Measurements from ENCODE around the gene MELTF. TPM values are rescaled to one million over a fixed set of nuclear protein-coding genes. Genes with fewer than 3 reads are reported as not detected.
A peak's percentile ranks its signal among the peaks of the same experiment; 100 is the strongest.

Gene MELTF
- polyA plus RNA-seq (2011; rRNA removed) (10.5 and 10.9 TPM in 2 replicates), polyA plus RNA-seq (2017; fragmentation: RNase III; extraction: RNeasy Plus Mini Kit Qiagen cat#74134 plus additional on column Dnase treatment) (23.4 to 27.9 TPM (median 25.8 TPM) in 3 replicates), polyA minus RNA-seq (2011; rRNA and poly(A)+ RNA removed) (12.4 and 17.1 TPM in 2 replicates)
- polyA plus RNA-seq (2012; cell fraction: cytosol; rRNA removed): 19.1 and 26.1 TPM in 2 replicates
- polyA plus RNA-seq (2012; cell fraction: nucleus; rRNA removed): 66.9 and 82.6 TPM in 2 replicates

- ChIA-PET CTCF (interaction anchor here (0.6 to 5.7 kb wide), 30 partner anchors 8 to 228 kb away, joined by 3 to 49 read pairs (median 4); no protein-coding TSS in a partner anchor), POLR2A (interaction anchor here (1.5 kb wide), 1 partner anchor 26 kb away, joined by 3 read pairs; no protein-coding TSS in a partner anchor)
- Histone ChIP-seq H3K27ac (peak within 1 kb of the TSS; percentile 97 to 99), H3K9me3 (no peaks in the 10 kb centered on the region), H3K4me1 (peaks cover 31% of the 10 kb centered on the region), H3K4me2 (peak within 1 kb of the TSS; percentile 96), H3K4me3 (peak within 1 kb of the TSS; percentile 100)
- ATAC-seq (peak; percentile 55 to 81), DNase-seq (ENCODE audit: low read depth in 1 of 2, low spot score in 1 of 2) (peak; percentile 75 to 80), FAIRE-seq (no peak)
- WGBS (ENCODE audit: missing lambda C conversion rate): 10% methylated on average over 9 of the region's 60 CpGs
- TF ChIP-seq RNF2 (IDR thresholded peaks at IDR 0.05; ENCODE audit: borderline replicate concordance, low read depth): no peak
- no peak for TF ChIP-seq ZSCAN20 (CRISPR knock-in tag; IDR thresholded peaks at IDR 0.05)
- no peak for TF ChIP-seq ATOH8 (CRISPR knock-in tag; IDR thresholded peaks at IDR 0.05; ENCODE audit: low read depth)
- TF ChIP-seq FOSB (CRISPR knock-in tag; IDR thresholded peaks at IDR 0.05): no peak
- TF ChIP-seq ELK1 (IDR thresholded peaks at IDR 0.05; ENCODE audit: low read depth, low read length): no peak
- TF ChIP-seq BHLHE40 (IDR thresholded peaks at IDR 0.05; ENCODE audit: low read depth, low read length): no peak
- TF ChIP-seq SREBF2 (IDR thresholded peaks at IDR 0.05): no peak
- no peak for TF ChIP-seq HMGXB4 (CRISPR knock-in tag; IDR thresholded peaks at IDR 0.05; ENCODE audit: borderline replicate concordance)
- peak in 1 of 2 experiments; percentile 45; a peak in 4 of 5 replicates for TF ChIP-seq RAD21 (conservative IDR thresholded peaks at IDR 0.05 in 1 of 2, IDR thresholded peaks at IDR 0.05 in 1 of 2)
- peak; percentile 52; the same call in 1 of the 2 replicates for TF ChIP-seq PHF8 (IDR thresholded peaks at IDR 0.05; ENCODE audit: borderline replicate concordance, low read depth)
- TF ChIP-seq CBX8 (IDR thresholded peaks at IDR 0.05): no peak
- TF ChIP-seq RARB (CRISPR knock-in tag; IDR thresholded peaks at IDR 0.05): no peak
- TF ChIP-seq ESRRA (IDR thresholded peaks at IDR 0.05; ENCODE audit: borderline replicate concordance, low read length): no peak
- TF ChIP-seq ZC3H11A (IDR thresholded peaks at IDR 0.05): no peak
- TF ChIP-seq MYC (IDR thresholded peaks at IDR 0.05; ENCODE audit: borderline replicate concordance, low read length): no peak
- TF ChIP-seq RFX5 (IDR thresholded peaks at IDR 0.05): no peak
- TF ChIP-seq KDM5A (IDR thresholded peaks at IDR 0.05): no peak
- TF ChIP-seq NFE2L2 (conservative IDR thresholded peaks at IDR 0.05; ENCODE audit: low read length): no peak
- TF ChIP-seq SMC3 (IDR thresholded peaks at IDR 0.05): peak; percentile 49; the same call in 2 of the 3 replicates
- no peak for TF ChIP-seq ZFP36 (IDR thresholded peaks at IDR 0.05; ENCODE audit: borderline replicate concordance, partially characterized antibody)
- TF ChIP-seq BCL3 (IDR thresholded peaks at IDR 0.05): 0 out of 3 replicates have a peak, but pooled peaks have one; percentile 29
- TF ChIP-seq MAX (IDR thresholded peaks at IDR 0.05): peak; percentile 45; the same call in 1 of the 2 replicates
- TF ChIP-seq EP300 (IDR thresholded peaks at IDR 0.05): no peak
- TF ChIP-seq KDM1A (IDR thresholded peaks at IDR 0.05; ENCODE audit: low read depth): no peak; the same call in 1 of the 2 replicates
- no peak for TF ChIP-seq FOXS1 (CRISPR knock-in tag; IDR thresholded peaks at IDR 0.05)
- TF ChIP-seq POLR2A (IDR thresholded peaks at IDR 0.05; ENCODE audit: low read length): peak; percentile 45
- TF ChIP-seq CBX2 (IDR thresholded peaks at IDR 0.05; ENCODE audit: borderline replicate concordance, low read depth): no peak
- no peak for TF ChIP-seq USF2 (IDR thresholded peaks at IDR 0.05)
- no peak for TF ChIP-seq E2F6 (IDR thresholded peaks at IDR 0.05; ENCODE audit: borderline replicate concordance, low read depth)
- peak; percentile 76 for TF ChIP-seq CTCF (IDR thresholded peaks at IDR 0.05)
These were observed at the start of gene MELTF for GRCh38 chr3:197029511-197030167. TSS of gene MELTF (minus strand) at chr3:197029817. CDS start at chr3:197029702, 115 bp downstream.

Data from A549 (cell line).